ENCODE measurements around the gene IRF8.

The IRF8 gene

GRCh38 chr16:85884808-85885463 is 14.0 kb upstream of the IRF8 start:
- no peaks in the 10 kb centered on the region for H3K36me3 ChIP-seq (ENCODE audit: control insufficient read depth, insufficient read depth, low read length)
- TF ChIP-seq CTCF (IDR thresholded peaks at IDR 0.05; ENCODE audit: insufficient read depth, low read length, poor library complexity, severe bottlenecking), result no peak
- no peaks in the 10 kb centered on the region; the same call in 1 of the 2 replicates for H3K27me3 ChIP-seq (replicated peaks; ENCODE audit: control insufficient read depth, insufficient read depth, low read length)
- no peak overlapping the region for H3K4me3 ChIP-seq (replicated peaks; ENCODE audit: low read depth, low read length)
- DNase-seq (ENCODE audit: extremely low read depth, insufficient read length), result no peak

- Histone ChIP-seq H3K36me3 (ENCODE audit: control insufficient read depth, insufficient read depth, low read length) (no peaks in the 10 kb centered on the region), H3K27me3 (replicated peaks; ENCODE audit: control insufficient read depth, insufficient read depth, low read length) (no peaks in the 10 kb centered on the region; the same call in 1 of the 2 replicates), H3K4me3 (replicated peaks; ENCODE audit: low read depth, low read length) (no peak overlapping the region)
- no peak for TF ChIP-seq CTCF (IDR thresholded peaks at IDR 0.05; ENCODE audit: insufficient read depth, low read length, poor library complexity, severe bottlenecking)
- DNase-seq (ENCODE audit: extremely low read depth, insufficient read length), result no peak
These were observed 13.4 kb upstream of the IRF8 start for GRCh38 chr16:85885537-85885936.

GRCh38 chr16:85888405-85889331 is 10.3 kb upstream of the IRF8 start:
- Histone ChIP-seq H3K4me3 (replicated peaks; ENCODE audit: low read depth, low read length) (peak overlapping the region; percentile 39), H3K27me3 (replicated peaks; ENCODE audit: control insufficient read depth, insufficient read depth, low read length) (no peaks in the 10 kb centered on the region; the same call in 1 of the 2 replicates), H3K36me3 (ENCODE audit: control insufficient read depth, insufficient read depth, low read length) (no peaks in the 10 kb centered on the region)
- peak; percentile 69 for DNase-seq (ENCODE audit: extremely low read depth, insufficient read length)
- no peak for TF ChIP-seq CTCF (IDR thresholded peaks at IDR 0.05; ENCODE audit: insufficient read depth, low read length, poor library complexity, severe bottlenecking)

- H3K36me3 ChIP-seq (ENCODE audit: control insufficient read depth, insufficient read depth, low read length), result no peaks in the 10 kb centered on the region
- TF ChIP-seq CTCF (IDR thresholded peaks at IDR 0.05; ENCODE audit: insufficient read depth, low read length, poor library complexity, severe bottlenecking), result no peak
- no peak overlapping the region for H3K4me3 ChIP-seq (replicated peaks; ENCODE audit: low read depth, low read length)
- H3K27me3 ChIP-seq (replicated peaks; ENCODE audit: control insufficient read depth, insufficient read depth, low read length), result no peaks in the 10 kb centered on the region
- no peak for DNase-seq (ENCODE audit: extremely low read depth, insufficient read length)
These were observed 7.8 kb upstream of the IRF8 start for GRCh38 chr16:85891033-85891775.

- no peak overlapping the region for H3K4me3 ChIP-seq (replicated peaks; ENCODE audit: low read depth, low read length)
- DNase-seq (ENCODE audit: extremely low read depth, insufficient read length), result no peak
- TF ChIP-seq CTCF (IDR thresholded peaks at IDR 0.05; ENCODE audit: insufficient read depth, low read length, poor library complexity, severe bottlenecking), result no peak
- no peaks in the 10 kb centered on the region for H3K27me3 ChIP-seq (replicated peaks; ENCODE audit: control insufficient read depth, insufficient read depth, low read length)
- H3K36me3 ChIP-seq (ENCODE audit: control insufficient read depth, insufficient read depth, low read length), result no peaks in the 10 kb centered on the region
These were observed 7.2 kb upstream of the IRF8 start for GRCh38 chr16:85891776-85892166.
